ENCODE results near the gene SLC41A1.
"Not testable (repeated sequence)": the region's sequence is repeated elsewhere in the genome, so short reads cannot be mapped to it uniquely, and the experiment has no call there.

The SLC41A1 gene

GRCh38 chr1:205812878-205813754 lies at the start of gene SLC41A1:
Gene SLC41A1, minus strand, starts transcription at chr1:205813198. Its CDS starts 2,757 bp downstream, at chr1:205810441.
- DNase-seq = peak; percentile 85 to 89

GRCh38 chr1:205861540-205861939 lies 48.5 kb upstream of the SLC41A1 start:
- DNase-seq = no peak

DNA sequence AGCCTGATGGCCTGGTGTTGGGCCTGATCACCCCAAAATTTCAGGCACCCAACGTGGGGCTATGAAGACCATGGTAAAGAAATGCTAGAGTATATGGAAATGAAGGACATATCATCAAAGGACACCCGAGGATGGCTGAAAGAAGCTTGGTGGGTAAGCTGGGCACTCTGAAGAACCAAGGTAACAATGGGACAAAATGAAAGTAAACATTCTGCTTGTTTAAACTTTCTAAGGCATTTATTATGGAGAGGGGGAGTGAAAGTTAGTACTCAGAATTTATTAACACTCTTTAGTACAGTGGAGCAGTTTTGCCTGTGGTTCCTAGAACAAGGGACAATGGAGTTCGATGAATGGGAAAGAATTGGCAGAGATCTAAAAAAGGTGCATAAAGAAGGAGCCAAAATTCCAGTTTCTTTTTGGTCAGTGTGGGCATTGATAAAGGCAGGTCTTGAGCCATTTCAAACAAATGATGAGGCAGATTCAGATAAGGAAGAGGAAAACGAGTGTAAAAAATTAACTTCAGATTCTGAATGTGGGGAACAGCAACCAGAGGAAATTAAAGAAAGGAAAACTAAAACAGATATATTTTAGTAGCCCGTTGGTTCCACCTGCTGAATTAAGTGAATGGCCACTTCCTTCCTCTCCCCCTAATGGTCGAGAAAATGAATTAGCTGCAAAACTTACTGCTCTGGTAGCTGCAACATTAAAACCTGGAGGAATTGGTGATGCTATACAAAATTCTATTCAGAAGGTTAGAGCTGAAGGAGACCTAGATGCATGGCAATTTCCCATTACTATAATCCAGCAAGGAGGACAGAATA lies 45.4 kb upstream of the SLC41A1 start:
- no peak for DNase-seq

- not testable (repeated sequence) for DNase-seq
Measured at GRCh38 chr1:205857501-205857900, 44.5 kb upstream of the SLC41A1 start.

DNA sequence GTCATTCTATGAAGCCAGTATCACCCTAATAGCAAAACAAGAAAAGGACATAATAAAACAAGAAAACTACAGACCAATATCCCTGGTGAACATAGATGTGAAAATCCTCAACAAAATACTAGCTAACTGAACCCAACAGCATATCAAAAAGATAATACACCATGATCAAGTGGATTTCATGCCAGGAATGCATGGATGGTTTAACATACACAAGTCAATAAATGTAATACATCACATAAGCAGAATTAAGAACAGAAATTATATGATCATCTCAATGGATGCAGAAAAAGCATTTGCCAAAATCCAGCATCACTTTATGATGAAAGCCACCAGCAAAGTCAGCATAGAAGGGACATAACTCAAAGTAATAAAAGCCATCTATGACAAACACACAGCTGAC lies 43.4 kb upstream of the SLC41A1 start:
- no peak for DNase-seq

DNA sequence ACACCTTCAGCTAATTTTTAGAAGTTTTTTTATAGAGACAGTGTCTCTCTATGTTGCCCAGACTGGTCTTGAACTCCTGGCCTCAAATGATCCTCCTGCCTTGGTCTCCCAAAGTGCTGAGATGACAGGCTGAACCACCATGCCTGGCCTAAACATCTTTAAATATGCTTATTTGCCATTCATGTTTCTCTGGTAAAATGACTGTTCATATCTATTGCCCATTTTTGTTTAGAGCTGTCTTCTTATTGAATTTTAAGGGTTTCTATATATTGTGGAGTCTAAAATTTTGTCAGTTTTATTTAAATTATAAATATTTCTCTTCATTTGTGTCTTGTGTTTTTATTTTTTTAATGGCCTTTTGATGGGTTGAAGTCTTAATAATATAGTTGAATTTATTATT lies 40.0 kb upstream of the SLC41A1 start:
- no peak for DNase-seq

GRCh38 chr1:205851993-205852392 lies 39.0 kb upstream of the SLC41A1 start:
- DNase-seq = no peak

DNA sequence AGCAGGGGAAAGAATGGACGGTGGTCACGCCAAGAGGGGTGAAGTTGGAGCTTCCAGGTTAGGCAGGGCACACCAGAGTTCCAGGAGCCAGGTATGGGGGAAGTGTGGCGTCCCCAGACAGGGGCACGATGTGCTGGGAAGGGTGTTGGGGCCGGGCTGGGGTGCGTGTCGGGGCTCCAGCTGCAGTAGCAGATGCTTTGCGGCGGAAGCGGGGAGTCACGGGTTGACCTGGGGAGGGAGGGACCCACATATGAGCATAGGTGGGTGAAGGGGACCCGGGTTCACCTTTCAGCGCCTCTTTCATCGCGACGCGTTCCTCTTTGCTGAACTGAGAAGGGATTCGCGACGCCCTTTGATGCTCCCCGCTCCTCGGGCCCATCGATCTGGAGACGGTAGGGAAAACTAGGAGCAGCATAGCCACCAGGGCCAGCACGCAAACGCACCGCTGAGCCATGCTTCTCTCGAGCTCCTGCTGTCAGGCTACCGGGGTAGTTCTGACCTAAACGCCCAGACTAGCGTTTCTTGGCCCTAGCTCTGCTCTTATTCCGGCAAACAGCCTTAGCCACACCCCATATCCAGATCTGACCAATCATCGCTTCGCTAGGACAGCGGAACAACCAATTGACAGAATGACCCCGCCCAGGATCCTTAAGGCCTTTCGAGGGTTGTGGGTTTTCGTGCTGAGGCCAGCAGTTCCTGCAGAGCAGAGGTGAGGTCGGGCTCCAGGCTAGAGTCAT lies 36.8 kb upstream of the SLC41A1 start, which contains the start of gene PM20D1:
Gene PM20D1 (minus strand): TSS at position 514 of the 737 bp plus-strand sequence. CDS start 60 bp downstream, at position 454.
- DNase-seq = peak; percentile 52 to 78

DNA sequence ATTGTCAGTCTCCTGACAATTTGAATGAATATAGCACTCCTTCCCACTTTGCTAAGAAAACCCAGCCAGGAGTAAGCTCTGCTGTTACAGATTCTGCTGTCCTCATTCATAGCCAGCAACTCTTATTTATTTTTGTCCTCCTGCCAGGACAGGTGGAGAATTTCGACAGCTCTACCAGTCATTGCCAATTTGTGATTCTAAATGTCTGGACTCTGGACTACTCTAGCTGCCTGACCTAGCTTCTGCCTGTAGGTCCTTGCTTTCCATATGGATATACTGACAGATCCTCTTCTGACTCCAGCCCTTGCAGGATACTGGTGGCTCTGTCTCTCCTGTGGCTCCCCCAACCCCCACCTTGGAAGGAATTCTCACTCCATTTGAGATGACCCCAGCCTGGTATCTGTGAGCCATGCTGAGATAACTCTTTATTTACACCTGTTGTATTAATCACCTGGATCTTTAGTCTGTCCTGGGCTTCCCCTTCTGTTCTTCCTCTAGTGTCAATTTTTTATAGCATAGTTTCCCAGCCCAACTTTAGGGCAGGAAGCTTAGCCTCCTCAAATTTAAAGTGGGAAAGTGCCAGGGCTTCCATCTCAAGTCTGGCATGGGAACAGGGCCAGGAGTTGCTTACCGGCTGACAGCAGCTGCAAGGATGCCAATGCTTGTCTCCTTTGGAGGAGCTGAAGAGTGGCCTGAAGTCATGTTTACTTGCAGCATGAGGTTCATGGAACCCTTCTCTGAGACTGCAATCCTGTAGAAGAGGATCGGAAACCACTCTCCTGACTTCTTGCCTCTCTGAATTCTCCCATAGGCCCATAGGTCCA lies 30.2 kb upstream of the SLC41A1 start:
- DNase-seq = no peak

- no peak for DNase-seq
Measured at GRCh38 chr1:205842229-205842628, 29.2 kb upstream of the SLC41A1 start.

DNA sequence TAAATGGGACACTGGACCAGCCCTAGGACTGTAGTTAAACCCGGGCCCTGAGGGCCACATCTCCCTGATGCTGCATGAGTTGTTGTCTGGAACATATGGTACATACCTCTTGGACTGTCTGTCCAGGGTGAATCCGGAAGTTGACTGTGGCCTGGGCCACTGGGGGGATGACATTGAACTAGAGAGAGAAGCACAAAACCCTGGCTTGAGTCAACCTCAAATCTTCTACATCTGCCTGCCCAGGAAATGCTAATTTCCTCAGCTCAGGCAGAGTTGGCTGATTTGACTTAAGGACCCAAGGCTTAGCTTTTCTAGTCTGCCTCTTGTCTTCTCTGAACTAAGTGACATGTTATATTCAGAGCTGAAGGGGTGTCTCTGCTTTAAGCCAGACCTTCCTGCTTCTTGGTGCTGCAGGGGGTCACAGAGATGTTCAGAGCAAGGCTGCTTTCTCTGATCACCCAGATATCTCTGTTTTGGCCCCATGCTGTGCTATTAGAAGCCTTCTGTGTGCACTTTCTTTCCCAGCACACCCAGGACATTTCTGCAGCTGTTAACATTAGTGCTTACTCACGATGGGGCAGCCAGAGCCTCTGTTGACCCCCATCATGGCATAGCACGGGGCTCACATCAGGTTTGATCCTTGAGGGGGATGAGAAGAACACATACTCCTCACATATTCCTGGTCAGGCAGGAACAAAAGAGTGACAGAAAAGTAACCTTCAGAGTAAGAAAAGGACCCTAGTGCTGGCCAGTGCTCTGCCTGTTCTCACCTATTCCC lies 27.3 kb upstream of the SLC41A1 start:
- DNase-seq = no peak

DNA sequence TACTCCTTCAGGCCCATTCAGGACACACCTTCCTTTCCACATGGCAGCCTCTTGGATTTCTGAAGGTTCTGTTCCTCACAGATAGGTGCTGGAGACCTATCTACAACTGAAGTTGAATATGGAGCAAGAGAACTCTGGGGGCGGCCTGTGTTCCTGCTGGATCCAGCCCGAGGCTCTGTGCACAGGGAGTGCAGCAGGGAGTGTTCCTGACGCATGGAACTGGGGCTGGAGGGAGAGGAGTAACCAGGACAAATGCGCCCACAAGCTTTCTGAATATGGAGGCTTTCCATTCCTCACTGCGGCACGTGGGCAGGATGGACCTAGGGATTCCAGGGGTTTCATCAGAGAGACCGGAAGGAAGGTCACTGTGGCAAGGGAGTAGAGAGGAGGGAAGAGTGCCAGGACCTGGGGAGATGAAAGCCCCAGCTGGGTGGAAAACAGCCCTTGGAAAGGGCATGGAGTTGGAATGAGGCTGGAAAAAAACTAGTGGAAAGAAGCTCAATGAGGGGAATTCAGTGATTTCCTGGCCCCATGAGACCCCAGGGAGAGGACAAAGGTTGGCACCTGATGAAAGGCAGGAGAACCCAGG lies 24.5 kb upstream of the SLC41A1 start:
- no peak for DNase-seq

- no peak for DNase-seq
Measured at GRCh38 chr1:205834751-205835150, 21.8 kb upstream of the SLC41A1 start.

DNA sequence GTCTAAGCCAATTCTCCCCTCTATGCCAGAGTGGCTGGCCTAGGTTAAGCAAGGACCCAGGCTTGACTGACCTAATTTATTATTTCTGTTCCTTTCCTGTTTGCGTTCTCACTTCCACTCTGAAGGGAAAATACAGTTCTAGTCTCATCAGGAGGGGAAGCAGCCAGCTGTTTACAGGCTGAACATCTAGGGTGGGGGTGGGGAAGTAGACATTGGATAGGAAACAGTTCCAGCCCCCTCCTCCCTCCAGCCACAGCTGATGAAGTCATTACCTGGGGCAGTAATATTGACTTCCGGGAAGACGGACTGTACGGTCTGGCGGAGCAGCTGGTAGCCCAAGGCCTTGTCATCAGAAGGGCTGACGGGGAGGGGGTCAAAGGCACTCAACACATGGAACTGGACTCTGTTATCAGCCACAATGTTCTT lies 19.3 kb upstream of the SLC41A1 start:
- no peak for DNase-seq

- DNase-seq = no peak
Measured at GRCh38 chr1:205827623-205828022, 14.6 kb upstream of the SLC41A1 start.

GRCh38 chr1:205826995-205827394 lies 14.0 kb upstream of the SLC41A1 start:
- DNase-seq = no peak

DNA sequence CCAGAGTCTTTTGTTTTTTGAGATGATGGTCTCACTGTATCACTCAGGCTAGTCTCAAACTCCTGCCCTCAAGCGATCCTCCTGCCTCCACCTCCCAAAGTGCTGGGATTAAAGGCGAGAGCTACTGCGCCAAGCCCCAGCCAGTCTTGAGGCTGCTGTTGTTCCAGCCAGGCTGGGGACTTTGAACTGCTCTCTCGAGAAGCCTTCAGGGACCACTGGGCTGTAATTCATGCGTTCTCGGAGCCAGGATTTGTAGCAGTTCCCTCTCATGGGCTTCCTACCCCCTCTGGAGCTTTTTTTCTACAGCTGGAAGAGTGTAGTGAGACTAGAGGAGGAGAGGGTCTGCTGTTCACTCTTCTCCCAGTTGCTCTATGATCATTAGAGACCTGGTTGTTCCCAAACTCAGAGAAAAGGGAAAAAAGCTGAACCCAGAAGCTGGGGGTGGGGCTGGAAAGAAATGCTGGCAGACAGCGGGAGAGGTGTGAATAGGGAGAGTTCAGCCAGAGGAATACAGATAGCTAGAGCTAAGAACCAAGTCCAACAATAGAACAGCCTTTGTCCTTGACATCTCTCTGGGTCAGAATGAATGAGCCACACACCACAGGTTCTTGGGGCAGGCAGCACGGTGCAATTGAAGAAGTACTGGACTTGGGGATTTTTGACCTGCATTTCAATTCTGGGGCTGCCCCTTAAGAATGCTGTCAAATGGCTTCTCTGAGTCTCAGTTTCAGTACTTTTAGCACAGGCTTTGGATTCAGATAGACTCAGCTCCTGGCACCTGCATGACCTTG lies 13.2 kb upstream of the SLC41A1 start:
- DNase-seq = no peak

- DNase-seq = no peak
Measured at GRCh38 chr1:205824180-205824579, 11.2 kb upstream of the SLC41A1 start.

DNA sequence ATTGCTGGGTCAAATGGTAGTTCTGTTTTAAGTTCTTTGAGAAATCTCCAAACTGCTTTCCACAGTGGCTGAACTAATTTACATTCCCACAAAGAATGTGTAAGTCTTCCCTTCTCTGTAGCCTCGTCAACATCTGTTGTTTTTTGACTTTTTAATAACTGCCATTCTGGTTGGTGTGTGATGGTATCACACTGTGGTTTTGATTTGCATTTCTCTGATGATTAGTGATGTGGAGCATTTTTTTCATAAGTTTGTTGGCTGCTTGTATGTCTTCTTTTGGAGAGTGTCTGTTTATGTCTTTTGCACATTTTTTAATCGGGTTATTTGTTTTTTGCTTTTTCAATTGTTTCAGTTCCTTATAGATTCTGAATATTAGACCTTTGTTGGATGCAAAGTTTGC lies 10.3 kb upstream of the SLC41A1 start:
- DNase-seq = not testable (repeated sequence)

- DNase-seq = no peak
Measured at GRCh38 chr1:205822397-205822796, 9.4 kb upstream of the SLC41A1 start.

Measured in stimulated activated CD4-positive, alpha-beta T cell treated with anti-CD3 and anti-CD28 coated beads, Interleukin-4, amount 100 ng/mL, for 4 hours (primary cell).